OCI-LY1 (cell line): ENCODE results near the gene SENP5.

Experiments used
- H2AFZ ChIP-seq: fragments of 200-600 bp; sonication (generic), shearing (Covaris generic); 2 replicates; pipeline ENCODE4 v1.6.0; 2014; ENCODE audit warnings: antibody characterized with exemption, mild to moderate bottlenecking, low read length
- H3F3A ChIP-seq: fragments of 200-600 bp; sonication (generic), shearing (Covaris generic); 2 replicates; pipeline ENCODE4 v1.6.0; 2014; ENCODE audit warnings: mild to moderate bottlenecking, antibody characterized with exemption, low read length, moderate library complexity; ENCODE audit not compliant: insufficient read depth
- H3K27ac ChIP-seq: fragments of 200-600 bp; sonication (generic); 2 replicates; pipeline ENCODE4 v1.5.1; 2014; ENCODE audit warnings: low read length, mixed run types, mild to moderate bottlenecking, low read depth; ENCODE audit not compliant: poor library complexity, severe bottlenecking
- H3K27me3 ChIP-seq: fragments of 200-600 bp; sonication (generic); 2 replicates; pipeline ENCODE4 v1.6.0; 2014; ENCODE audit warnings: antibody characterized with exemption, mild to moderate bottlenecking, low read length, moderate library complexity; ENCODE audit not compliant: insufficient read depth
- H3K36me3 ChIP-seq: fragments of 200-600 bp; sonication (generic); 2 replicates; pipeline ENCODE4 v1.6.1; 2014; ENCODE audit warnings: mild to moderate bottlenecking, antibody characterized with exemption, low read length, moderate library complexity, mixed read lengths; ENCODE audit not compliant: insufficient read depth
- H3K4me1 ChIP-seq: fragments of 200-600 bp; sonication (generic); 2 replicates; pipeline ENCODE4 v1.5.1; 2014; ENCODE audit warnings: mild to moderate bottlenecking, low read length, moderate library complexity; ENCODE audit not compliant: insufficient read depth, severe bottlenecking
- H3K4me2 ChIP-seq: fragments of 200-600 bp; sonication (generic), shearing (Covaris generic); 2 replicates; pipeline ENCODE4 v1.6.1; 2014; ENCODE audit warnings: low read length
- H3K4me3 ChIP-seq: fragments of 200-600 bp; sonication (generic); 2 replicates; pipeline ENCODE4 v1.5.1; 2014; ENCODE audit warnings: low read length, low read depth, mild to moderate bottlenecking, mixed read lengths; ENCODE audit not compliant: poor library complexity, severe bottlenecking
- H3K79me2 ChIP-seq: fragments of 200-600 bp; shearing (Covaris generic); 2 replicates; pipeline ENCODE4 v1.6.1; 2016; ENCODE audit warnings: mixed run types, low read length, mixed read lengths; ENCODE audit not compliant: insufficient read depth
- H3K9ac ChIP-seq: fragments of 200-600 bp; sonication (generic), shearing (Covaris generic); 2 replicates; pipeline ENCODE4 v1.6.1; 2014; ENCODE audit warnings: mild to moderate bottlenecking, low read length, mixed read lengths
- H3K9me2 ChIP-seq: fragments of 200-600 bp; sonication (generic), shearing (Covaris generic); 2 replicates; pipeline ENCODE4 v1.6.1; 2014; ENCODE audit warnings: low read depth, mild to moderate bottlenecking, low read length, mixed read lengths
- H3K9me3 ChIP-seq: fragments of 200-600 bp; shearing (Covaris generic); 2 replicates; pipeline ENCODE4 v1.6.1; 2014; ENCODE audit warnings: low read length, mixed read lengths
- H4K20me1 ChIP-seq: fragments of 200-600 bp; sonication (generic), shearing (Covaris generic); 2 replicates; pipeline ENCODE4 v1.6.0; 2016; ENCODE audit warnings: mild to moderate bottlenecking, low read length; ENCODE audit not compliant: insufficient read depth
- EZH2 ChIP-seq: fragments of 200-600 bp; sonication (generic), shearing (Covaris generic); IDR thresholded peaks from 2 replicates; pipeline ENCODE4 v1.8.0; 2017; ENCODE audit warnings: borderline replicate concordance, mixed run types, mild to moderate bottlenecking, antibody characterized with exemption, low read length, moderate library complexity, mixed read lengths
- TF ChIP-seq, protein P1 (sequence below): fragments of 200-600 bp; sonication (generic), shearing (Covaris generic); IDR thresholded peaks from 2 replicates; pipeline ENCODE4 v1.5.1; 2017; ENCODE audit warnings: mild to moderate bottlenecking, antibody characterized with exemption, low read length, moderate library complexity, mixed read lengths

Gene SENP5

DNA sequence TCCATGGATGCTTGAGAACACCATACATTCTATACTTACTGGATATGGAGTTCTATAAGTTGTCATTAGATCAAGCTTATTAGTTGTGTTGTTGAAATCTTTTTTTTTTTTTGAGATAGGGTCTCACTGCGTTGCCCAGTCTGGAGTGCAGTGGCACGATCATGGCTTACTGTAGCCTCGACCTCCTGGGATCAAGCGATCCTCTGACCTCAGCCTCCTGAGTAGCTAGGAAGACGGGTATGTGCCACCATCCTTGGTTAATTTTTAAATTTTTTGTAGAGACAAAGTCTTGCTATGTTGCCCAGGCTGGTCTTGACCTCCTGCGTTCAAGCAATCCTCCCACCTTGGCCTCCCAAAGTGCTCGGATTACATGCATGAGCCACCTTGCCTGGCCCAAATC, 87.1 kb downstream of the SENP5 start:
- Histone ChIP-seq H3F3A (no peaks in the 10 kb centered on the region), H3K79me2 (no peaks in the 10 kb centered on the region), H3K4me3 (no peak overlapping the region), H3K36me3 (no peaks in the 10 kb centered on the region; the same call in 1 of the 2 replicates), H3K27me3 (peaks cover 12% of the 10 kb centered on the region), H3K9me3 (0 out of 2 replicates have a peak, but pooled peaks cover 8% of the 10 kb centered on the region), H3K9ac (no peak overlapping the region), H2AFZ (no peak overlapping the region), H3K4me2 (no peak overlapping the region), H3K9me2 (no peaks in the 10 kb centered on the region), H3K27ac (no peak overlapping the region), H3K4me1 (no peaks in the 10 kb centered on the region), H4K20me1 (no peaks in the 10 kb centered on the region)
- TF ChIP-seq, protein P1, sequence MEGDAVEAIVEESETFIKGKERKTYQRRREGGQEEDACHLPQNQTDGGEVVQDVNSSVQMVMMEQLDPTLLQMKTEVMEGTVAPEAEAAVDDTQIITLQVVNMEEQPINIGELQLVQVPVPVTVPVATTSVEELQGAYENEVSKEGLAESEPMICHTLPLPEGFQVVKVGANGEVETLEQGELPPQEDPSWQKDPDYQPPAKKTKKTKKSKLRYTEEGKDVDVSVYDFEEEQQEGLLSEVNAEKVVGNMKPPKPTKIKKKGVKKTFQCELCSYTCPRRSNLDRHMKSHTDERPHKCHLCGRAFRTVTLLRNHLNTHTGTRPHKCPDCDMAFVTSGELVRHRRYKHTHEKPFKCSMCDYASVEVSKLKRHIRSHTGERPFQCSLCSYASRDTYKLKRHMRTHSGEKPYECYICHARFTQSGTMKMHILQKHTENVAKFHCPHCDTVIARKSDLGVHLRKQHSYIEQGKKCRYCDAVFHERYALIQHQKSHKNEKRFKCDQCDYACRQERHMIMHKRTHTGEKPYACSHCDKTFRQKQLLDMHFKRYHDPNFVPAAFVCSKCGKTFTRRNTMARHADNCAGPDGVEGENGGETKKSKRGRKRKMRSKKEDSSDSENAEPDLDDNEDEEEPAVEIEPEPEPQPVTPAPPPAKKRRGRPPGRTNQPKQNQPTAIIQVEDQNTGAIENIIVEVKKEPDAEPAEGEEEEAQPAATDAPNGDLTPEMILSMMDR = no peak
- no peak for TF ChIP-seq EZH2

DNA sequence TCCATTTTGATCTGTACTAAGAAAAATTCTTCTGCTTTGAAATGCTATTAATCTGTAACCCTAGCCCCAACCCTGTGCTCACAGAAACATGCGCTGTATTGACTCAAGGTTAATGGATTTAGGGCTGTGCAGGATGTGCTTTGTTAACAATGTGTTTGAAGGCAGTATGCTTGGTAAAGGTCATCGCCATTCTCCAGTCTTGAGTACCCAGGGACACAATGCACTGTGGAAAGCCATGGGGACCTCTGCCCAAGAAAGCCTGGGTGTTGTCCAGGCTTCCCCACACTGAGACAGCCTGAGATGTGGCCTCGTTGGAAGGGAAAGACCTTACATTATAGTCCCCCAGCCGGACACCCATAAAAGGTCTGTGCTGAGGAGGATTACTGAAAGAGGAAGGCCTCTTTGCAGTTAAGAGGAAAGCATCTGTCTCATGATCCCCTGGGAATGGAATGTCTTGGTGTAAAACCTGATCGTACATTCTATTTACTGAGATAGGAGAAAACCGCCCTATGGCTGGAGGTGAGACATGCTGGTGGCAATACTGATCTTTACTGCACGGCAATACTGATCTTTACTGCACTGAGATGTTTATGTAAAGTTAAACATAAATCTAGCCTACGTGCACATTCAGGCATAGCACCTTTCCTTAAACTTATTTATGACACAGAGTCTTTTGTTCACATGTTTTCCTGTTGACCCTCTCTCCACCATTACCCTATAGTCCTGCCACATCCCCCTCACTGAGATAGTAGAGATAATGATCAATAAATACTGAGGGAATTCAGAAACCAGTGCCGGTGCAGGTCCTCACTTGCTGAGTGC, 94.6 kb downstream of the SENP5 start:
- TF ChIP-seq EZH2 = no peak
- TF ChIP-seq, protein P1 = no peak
- no peak overlapping the region for H3K4me2 ChIP-seq
- H3K36me3 ChIP-seq = no peaks in the 10 kb centered on the region
- no peaks in the 10 kb centered on the region for H3K27me3 ChIP-seq
- H3K4me1 ChIP-seq = peaks cover 15% of the 10 kb centered on the region
- H3K79me2 ChIP-seq = no peaks in the 10 kb centered on the region
- no peak overlapping the region for H3K27ac ChIP-seq
- H3K9me2 ChIP-seq = no peaks in the 10 kb centered on the region
- H3K9ac ChIP-seq = no peak overlapping the region
- no peaks in the 10 kb centered on the region for H3F3A ChIP-seq
- H4K20me1 ChIP-seq = no peaks in the 10 kb centered on the region
- no peak overlapping the region for H3K4me3 ChIP-seq
- no peaks in the 10 kb centered on the region for H3K9me3 ChIP-seq
- no peak overlapping the region for H2AFZ ChIP-seq

DNA sequence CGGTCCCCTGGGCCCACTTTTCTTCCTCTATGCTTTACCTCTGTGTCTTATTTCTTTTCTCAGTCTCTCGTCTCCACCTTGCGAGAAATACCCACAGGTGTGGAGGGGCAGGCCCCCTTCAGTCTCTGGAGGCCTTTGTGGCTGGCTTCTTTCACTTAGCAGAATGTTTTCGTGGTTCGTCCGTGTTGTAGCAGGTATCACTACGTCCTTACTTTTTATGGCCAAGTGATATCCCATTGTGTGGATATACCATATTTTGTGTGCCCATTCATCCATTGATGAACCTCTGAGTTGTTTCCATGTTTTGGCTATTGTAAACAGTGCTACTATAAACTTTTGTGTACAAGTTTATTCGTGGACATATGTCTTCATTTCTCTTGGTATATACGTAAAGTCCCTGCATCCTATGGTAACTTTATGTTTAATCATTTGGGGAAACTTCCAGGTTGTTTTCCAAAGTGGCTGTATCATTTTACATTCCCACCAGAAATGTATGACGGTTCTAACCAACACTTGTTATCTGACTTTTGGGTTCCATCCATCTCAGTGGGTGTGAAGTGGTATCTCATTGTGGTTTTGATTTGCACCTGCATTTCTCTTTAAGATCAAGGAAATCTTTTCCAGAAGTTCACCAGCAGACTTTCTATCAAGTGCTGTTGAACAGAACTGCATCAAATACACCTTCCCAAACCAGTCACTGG, 95.4 kb downstream of the SENP5 start:
- H3K4me1 ChIP-seq = peaks cover 17% of the 10 kb centered on the region
- no peaks in the 10 kb centered on the region for H3K9me2 ChIP-seq
- no peaks in the 10 kb centered on the region for H3K79me2 ChIP-seq
- no peaks in the 10 kb centered on the region for H4K20me1 ChIP-seq
- no peaks in the 10 kb centered on the region for H3K27me3 ChIP-seq
- H3K9ac ChIP-seq = no peak overlapping the region
- TF ChIP-seq EZH2 = no peak
- TF ChIP-seq, protein P1 = no peak
- no peak overlapping the region for H3K27ac ChIP-seq
- no peak overlapping the region for H2AFZ ChIP-seq
- no peaks in the 10 kb centered on the region for H3K36me3 ChIP-seq
- H3K4me3 ChIP-seq = no peak overlapping the region
- no peaks in the 10 kb centered on the region for H3K9me3 ChIP-seq
- no peak overlapping the region for H3K4me2 ChIP-seq
- H3F3A ChIP-seq = no peaks in the 10 kb centered on the region
